Caco-2 (cell line): Measurements from ENCODE around the gene SNX4. TPM values are rescaled to one million over a fixed set of nuclear protein-coding genes. Genes with fewer than 3 reads are reported as not detected.

ENCODE experiments used
- BruUV-seq: library from RNA; stranded (reverse); fragments of 400-500 nt; replicated peaks from 2 replicates; lab custom pipeline; 2021; lab: Mats Ljungman, UMichigan
- CTCF ChIA-PET: fragments of 300-600 bp; sonication (Branson Sonifier 250); formaldehyde crosslinking; loops from one replicate; lab custom pipeline; 2022; ENCODE audit warnings: antibody characterized with exemption; lab: Charles Lee
- POLR2A ChIA-PET: fragments of 300-600 bp; sonication (Branson Sonifier 250); formaldehyde crosslinking; loops from one replicate; lab custom pipeline; 2022; ENCODE audit warnings: antibody characterized with exemption; lab: Charles Lee
- DNase-seq, 2 experiments: peaks; one replicate each; pipeline versions ENCODE4 v3.0.0 to v3.0.0-alpha.2; 2020 to 2022
- H3K27me3 ChIP-seq: replicated peaks from 2 replicates; pipeline ENCODE4 v1.6.0; 2011; ENCODE audit warnings: low read length; ENCODE audit not compliant: control insufficient read depth, insufficient read depth
- H3K36me3 ChIP-seq: 2 replicates; pipeline ENCODE4 v1.5.1; 2011; ENCODE audit warnings: low read length; ENCODE audit not compliant: control insufficient read depth, insufficient read depth
- H3K4me1 ChIP-seq: fragments of 250-450 bp; sonication (Bioruptor Pico); 2 replicates; pipeline ENCODE4 v1.5.1; 2020; ENCODE audit warnings: mild to moderate bottlenecking
- H3K4me3 ChIP-seq: 2 replicates; pipeline ENCODE4 v1.5.1; 2011; ENCODE audit warnings: low read depth, mild to moderate bottlenecking, control low read depth, low read length
- H3K9me3 ChIP-seq: fragments of 250-450 bp; sonication (Bioruptor Pico); 2 replicates; pipeline ENCODE4 v1.5.1; 2020; ENCODE audit warnings: mild to moderate bottlenecking, moderate library complexity
- H3K27ac Mint-ChIP-seq: one replicate; pipeline ENCODE4 v1.8.0; 2022; ENCODE audit warnings: mixed read lengths; ENCODE audit not compliant: unreplicated experiment
- H3K27me3 Mint-ChIP-seq: one replicate; pipeline ENCODE4 v1.8.0; 2022; ENCODE audit warnings: mixed read lengths; ENCODE audit not compliant: insufficient read depth, unreplicated experiment
- H3K36me3 Mint-ChIP-seq: one replicate; pipeline ENCODE4 v1.8.0; 2022; ENCODE audit warnings: mild to moderate bottlenecking, mixed read lengths; ENCODE audit not compliant: insufficient read depth, unreplicated experiment
- H3K4me1 Mint-ChIP-seq: one replicate; pipeline ENCODE4 v1.8.0; 2022; ENCODE audit warnings: low read depth, mixed read lengths; ENCODE audit not compliant: unreplicated experiment
- H3K4me3 Mint-ChIP-seq: one replicate; pipeline ENCODE4 v1.8.0; 2022; ENCODE audit warnings: mild to moderate bottlenecking, moderate library complexity, mixed read lengths; ENCODE audit not compliant: unreplicated experiment
- H3K9me3 Mint-ChIP-seq: one replicate; pipeline ENCODE4 v1.8.0; 2022; ENCODE audit warnings: mixed read lengths; ENCODE audit not compliant: unreplicated experiment
- intact Hi-C: fragments of 100-400 bp; cut with micrococcal nuclease; formaldehyde crosslinking; loops from one replicate; pipeline ENCODE4 v1.10.0; 2022; ENCODE audit not compliant: unreplicated experiment
- total RNA-seq: library from RNA; stranded (reverse); gene quantifications from 2 replicates; pipeline ENCODE4 v1.2.3, GENCODE V29; 2022
- TF ChIP-seq, protein P1 (sequence below), 2 experiments: fragments of 200-600 bp in 1 of 2; IDR thresholded peaks; 1 replicate in 1 of 2; 2 replicates in 1 of 2; pipeline versions ENCODE4 v1.5.1 to v1.8.0; 2011 to 2022; ENCODE audit warnings: antibody characterized with exemption in 1 of 2, control low read depth in 1 of 2, inconsistent platforms in 1 of 2, low read depth in 1 of 2, low read length in 1 of 2, mild to moderate bottlenecking in 1 of 2, moderate library complexity in 1 of 2; ENCODE audit not compliant: insufficient read depth in 1 of 2, severe bottlenecking in 1 of 2, unreplicated experiment in 1 of 2

Gene SNX4
- total RNA-seq, 1 experiment from 2014 or later, result 59.0 TPM

DNA sequence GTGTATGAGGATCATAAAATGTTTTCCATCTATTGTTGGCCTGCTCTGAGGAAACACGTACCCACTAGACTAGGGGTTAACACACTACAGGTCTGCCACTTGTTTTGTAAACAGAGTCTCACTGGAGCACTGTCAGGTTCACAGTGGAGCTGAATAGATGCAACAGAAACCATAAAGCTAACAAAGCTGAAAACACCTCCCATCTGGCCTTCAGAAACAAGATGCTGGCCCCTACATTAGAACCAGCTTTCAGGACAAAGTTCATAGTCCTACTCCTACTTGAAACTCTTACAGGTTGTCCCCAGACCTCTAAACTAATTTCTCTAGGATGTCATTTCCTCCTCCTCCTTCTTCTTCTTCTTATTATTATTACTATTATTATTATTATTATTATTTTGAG is 42.3 kb downstream of the SNX4 start:
- no TSS peak for BruUV-seq
- no peaks in the 10 kb centered on the region for H3K9me3 Mint-ChIP-seq

DNA sequence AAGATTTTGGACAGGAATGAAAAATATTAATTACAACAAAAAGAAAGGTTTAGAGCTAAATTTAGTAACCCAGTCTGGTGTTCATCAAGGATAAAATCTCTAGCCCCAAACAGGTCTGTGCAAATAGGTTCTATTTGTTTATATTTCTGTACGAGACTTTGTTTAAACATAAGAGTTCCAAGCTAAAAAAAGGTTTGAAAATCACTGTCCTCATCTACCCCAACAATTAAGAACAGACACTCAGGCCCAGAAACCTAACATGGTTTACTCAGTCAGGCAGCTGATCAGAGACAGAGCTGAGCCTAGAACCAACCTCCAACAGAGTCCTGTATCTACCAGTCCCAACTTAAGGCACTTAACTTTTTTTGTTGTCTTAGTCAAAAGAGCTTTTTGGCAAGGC is 49.3 kb downstream of the SNX4 start:
- ChIA-PET POLR2A (interaction anchor here (0.6 kb wide), 1 partner anchor 315 kb away, joined by 5 read pairs; no protein-coding TSS in a partner anchor), CTCF (interaction anchor here (0.6 kb wide), 1 partner anchor 855 kb away, joined by 4 read pairs; no protein-coding TSS in a partner anchor)
- no TSS peak for BruUV-seq

More for the DNA sequence above, 42.3 kb downstream of the SNX4 start:
- H3K27me3 ChIP-seq, result no peaks in the 10 kb centered on the region
- POLR2A ChIA-PET, result no interaction called here
- TF ChIP-seq, protein P1, sequence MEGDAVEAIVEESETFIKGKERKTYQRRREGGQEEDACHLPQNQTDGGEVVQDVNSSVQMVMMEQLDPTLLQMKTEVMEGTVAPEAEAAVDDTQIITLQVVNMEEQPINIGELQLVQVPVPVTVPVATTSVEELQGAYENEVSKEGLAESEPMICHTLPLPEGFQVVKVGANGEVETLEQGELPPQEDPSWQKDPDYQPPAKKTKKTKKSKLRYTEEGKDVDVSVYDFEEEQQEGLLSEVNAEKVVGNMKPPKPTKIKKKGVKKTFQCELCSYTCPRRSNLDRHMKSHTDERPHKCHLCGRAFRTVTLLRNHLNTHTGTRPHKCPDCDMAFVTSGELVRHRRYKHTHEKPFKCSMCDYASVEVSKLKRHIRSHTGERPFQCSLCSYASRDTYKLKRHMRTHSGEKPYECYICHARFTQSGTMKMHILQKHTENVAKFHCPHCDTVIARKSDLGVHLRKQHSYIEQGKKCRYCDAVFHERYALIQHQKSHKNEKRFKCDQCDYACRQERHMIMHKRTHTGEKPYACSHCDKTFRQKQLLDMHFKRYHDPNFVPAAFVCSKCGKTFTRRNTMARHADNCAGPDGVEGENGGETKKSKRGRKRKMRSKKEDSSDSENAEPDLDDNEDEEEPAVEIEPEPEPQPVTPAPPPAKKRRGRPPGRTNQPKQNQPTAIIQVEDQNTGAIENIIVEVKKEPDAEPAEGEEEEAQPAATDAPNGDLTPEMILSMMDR (IDR thresholded peaks at IDR 0.05; ENCODE audit: insufficient read depth in 1 of 2, low read depth in 1 of 2, low read length in 1 of 2, severe bottlenecking in 1 of 2, unreplicated experiment in 1 of 2), result no peak
- no peak for DNase-seq
- H3K4me3 ChIP-seq, result no peak overlapping the region
- H3K9me3 ChIP-seq, result no peaks in the 10 kb centered on the region
- H3K27ac Mint-ChIP-seq, result no peak overlapping the region
- H3K4me1 ChIP-seq, result peaks cover 10% of the 10 kb centered on the region
- intact Hi-C loops, result no loop called here
- H3K4me3 Mint-ChIP-seq, result no peak overlapping the region
- CTCF ChIA-PET, result no interaction called here
- peaks cover 41% of the 10 kb centered on the region for H3K36me3 Mint-ChIP-seq
- peaks cover 2% of the 10 kb centered on the region; the same call in 1 of the 2 replicates for H3K36me3 ChIP-seq
- H3K4me1 Mint-ChIP-seq, result no peaks in the 10 kb centered on the region
- no peaks in the 10 kb centered on the region for H3K27me3 Mint-ChIP-seq

DNA sequence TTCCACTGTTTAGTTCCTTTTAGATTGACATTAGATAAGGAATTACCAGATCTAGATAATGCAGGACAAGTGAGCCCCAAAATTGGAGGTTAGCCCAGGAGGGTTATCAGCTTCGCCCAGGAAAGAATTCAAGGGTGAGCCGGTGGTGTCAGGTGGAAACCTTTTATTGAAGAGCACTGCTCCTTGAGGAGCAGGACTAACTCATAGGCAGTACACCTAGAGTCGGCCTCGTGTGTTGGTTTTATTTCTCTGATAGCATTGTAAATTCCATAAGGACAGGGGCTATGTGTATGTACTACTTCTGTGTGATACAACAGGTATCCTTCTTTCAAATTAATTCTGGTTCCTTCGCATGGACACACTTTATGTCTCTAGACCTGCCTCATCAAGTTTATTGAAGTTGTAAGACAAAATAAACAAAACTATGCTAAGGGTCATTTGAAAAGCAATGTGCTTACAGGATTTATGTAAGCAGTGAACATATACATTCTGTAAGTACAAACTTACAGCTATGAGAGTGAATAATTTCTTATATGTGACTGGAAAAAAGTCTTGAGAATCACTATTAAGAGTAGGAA is 57.2 kb downstream of the SNX4 start:
- Histone ChIP-seq H3K4me1 (peaks cover 8% of the 10 kb centered on the region), H3K9me3 (no peaks in the 10 kb centered on the region), H3K27me3 (no peaks in the 10 kb centered on the region), H3K4me3 (no peak overlapping the region), H3K36me3 (peaks cover 2% of the 10 kb centered on the region; the same call in 1 of the 2 replicates)
- Mint-ChIP-seq H3K27ac (no peak overlapping the region), H3K9me3 (no peaks in the 10 kb centered on the region), H3K4me3 (no peak overlapping the region), H3K4me1 (no peaks in the 10 kb centered on the region), H3K27me3 (no peaks in the 10 kb centered on the region), H3K36me3 (peaks cover 71% of the 10 kb centered on the region)
- ChIA-PET CTCF (interaction anchor here (0.7 kb wide), 1 partner anchor 201 kb away, joined by 4 read pairs; no protein-coding TSS in a partner anchor), POLR2A (no interaction called here)
- no TSS peak for BruUV-seq
- intact Hi-C loops, result no loop called here
- TF ChIP-seq, protein P1 (IDR thresholded peaks at IDR 0.05; ENCODE audit: insufficient read depth in 1 of 2, low read depth in 1 of 2, low read length in 1 of 2, severe bottlenecking in 1 of 2, unreplicated experiment in 1 of 2), result no peak
- DNase-seq, result no peak

More for the DNA sequence above, 49.3 kb downstream of the SNX4 start:
- Histone ChIP-seq H3K4me1 (no peaks in the 10 kb centered on the region), H3K9me3 (no peaks in the 10 kb centered on the region), H3K36me3 (peaks cover 4% of the 10 kb centered on the region; the same call in 1 of the 2 replicates), H3K4me3 (no peak overlapping the region), H3K27me3 (no peaks in the 10 kb centered on the region)
- Mint-ChIP-seq H3K4me1 (no peaks in the 10 kb centered on the region), H3K9me3 (no peaks in the 10 kb centered on the region), H3K36me3 (peaks cover 78% of the 10 kb centered on the region), H3K27me3 (no peaks in the 10 kb centered on the region), H3K27ac (no peak overlapping the region), H3K4me3 (no peak overlapping the region)
- no peak for DNase-seq
- TF ChIP-seq, protein P1 (IDR thresholded peaks at IDR 0.05; ENCODE audit: insufficient read depth in 1 of 2, low read depth in 1 of 2, low read length in 1 of 2, severe bottlenecking in 1 of 2, unreplicated experiment in 1 of 2), result no peak
- intact Hi-C loops, result no loop called here
